ENCODE measurements around the gene TMC6. TPM values are rescaled to one million over a fixed set of nuclear protein-coding genes. Genes with fewer than 3 reads are reported as not detected.

The TMC6 gene
- total and polyA plus RNA-seq, 2 of the 13 experiments (the other 11 are each of a cell fraction or from before 2014, with no cell fraction given) = 48.4 to 99.1 TPM

- Histone ChIP-seq H3K36me3 (replicated peaks in 1 of 2; ENCODE audit: control insufficient read depth in 1 of 2, insufficient read depth in 2 of 2, low read length in 2 of 2) (peaks cover 36 to 38% of the 10 kb centered on the region in 2 experiments; a peak in 4 of 5 replicates), H3K9ac (ENCODE audit: insufficient read depth, low read depth, low read length) (peak overlapping the region; percentile 90), H3K4me2 (ENCODE audit: low read depth, low read length) (peak overlapping the region; percentile 90), H4K20me1 (ENCODE audit: insufficient read depth, low read length) (peaks cover 8% of the 10 kb centered on the region; the same call in 1 of the 2 replicates), H3K27ac (ENCODE audit: extremely low read length, insufficient read depth, low read length) (peak overlapping the region; percentile 91), H3K9me3 (ENCODE audit: low read length) (no peaks in the 10 kb centered on the region), H3K4me3 (replicated peaks in 1 of 3; ENCODE audit: insufficient read depth in 1 of 3, low read depth in 2 of 3, low read length in 3 of 3) (peak overlapping the region in 2 of 3 experiments; percentile 67 to 95; a peak in 4 of 6 replicates), H2AFZ (ENCODE audit: low read length) (no peak overlapping the region), H3K27me3 (ENCODE audit: control insufficient read depth in 1 of 2, insufficient read depth in 2 of 2, low read length in 2 of 2) (no peaks in the 10 kb centered on the region), H3K4me1 (ENCODE audit: insufficient read depth, low read length) (peaks cover 45% of the 10 kb centered on the region), H3K79me2 (ENCODE audit: insufficient read depth, low read length) (peaks cover 19% of the 10 kb centered on the region)
- 95% methylated on average over 16 of the region's 25 CpGs for WGBS (ENCODE audit: low lambda C conversion rate)
- ATAC-seq (no peak), FAIRE-seq (no peak), DNase-seq (ENCODE audit: low spot score) (no peak)
- ChIA-PET CTCF (ENCODE audit: low intra/inter-chr PET ratio, low total read pairs) (no interaction called here), POLR2A (interaction anchor here (0.9 to 4.4 kb wide), 7 partner anchors 10 to 61 kb away, joined by 3 to 57 read pairs (median 7); partner anchors contain the start of genes AFMID and TK1)
- intact Hi-C loops (cut with micrococcal nuclease; ENCODE audit: unreplicated experiment) (loop anchor here (5.0 kb wide), 1 partner anchor 41 kb away; the partner anchor contains the start of gene SYNGR2), in situ Hi-C loops (cut with HindIII; ENCODE audit: extremely low pct_ligation_motif_present, low pct_unique_long_range_greater_than_20kb) (no loop called here)
- BruUV-seq (replicated peaks) = no TSS peak
- TF ChIP-seq SOX6 (IDR thresholded peaks at IDR 0.05) (no peak), SOX6 (CRISPR knock-in tag; IDR thresholded peaks at IDR 0.05) (no peak), ZNF276 (CRISPR knock-in tag; IDR thresholded peaks at IDR 0.05; ENCODE audit: low read depth) (no peak), ATF4 (CRISPR knock-in tag; IDR thresholded peaks at IDR 0.05) (no peak), ZBTB39 (CRISPR knock-in tag; IDR thresholded peaks at IDR 0.05) (0 out of 2 replicates have a peak, but pooled peaks have one; percentile 15), DPF2 (CRISPR knock-in tag; IDR thresholded peaks at IDR 0.05; ENCODE audit: borderline replicate concordance, low read depth) (no peak), HNRNPLL (IDR thresholded peaks at IDR 0.05; ENCODE audit: low read depth, low read length, poor library complexity, severe bottlenecking) (peak; percentile 43), AKNA (CRISPR knock-in tag; IDR thresholded peaks at IDR 0.05; ENCODE audit: borderline replicate concordance) (no peak), ZNF367 (CRISPR knock-in tag; IDR thresholded peaks at IDR 0.05; ENCODE audit: borderline replicate concordance) (no peak), RBFOX2 (IDR thresholded peaks at IDR 0.05; ENCODE audit: low read depth, low read length) (peak; percentile 49)
Measured at GRCh38 chr17:78125976-78126894, 2.3 kb downstream of the TMC6 start.

All from HepG2 (cell line).